Adrenal gland (tissue), 5 donors: Measurements from ENCODE around the gene KCNG3.

Experiments used
- POLR2A ChIP-seq, 2 donors: fragments of 450-650 bp; IDR thresholded peaks; one replicate each; pipeline ENCODE4 v1.6.1; 2017; ENCODE audit warnings: antibody characterized with exemption in 2 of 2, mild to moderate bottlenecking in 2 of 2, moderate library complexity in 1 of 2
- TF ChIP-seq, protein P1 (sequence below), 6 experiments: fragments of 450-650 bp in 4 of 6; fragments of 200-600 bp in 2 of 6; sonication (generic) in 1 of 6; IDR thresholded peaks; 1 replicate in 5 of 6; 2 replicates in 1 of 6; pipeline versions ENCODE4 v1.5.1 to v1.8.0; 2016 to 2021; ENCODE audit warnings: antibody characterized with exemption in 6 of 6, mild to moderate bottlenecking in 2 of 6, moderate library complexity in 1 of 6
- donor health status: DM: no; HTN: no; CAD: no.

DNA sequence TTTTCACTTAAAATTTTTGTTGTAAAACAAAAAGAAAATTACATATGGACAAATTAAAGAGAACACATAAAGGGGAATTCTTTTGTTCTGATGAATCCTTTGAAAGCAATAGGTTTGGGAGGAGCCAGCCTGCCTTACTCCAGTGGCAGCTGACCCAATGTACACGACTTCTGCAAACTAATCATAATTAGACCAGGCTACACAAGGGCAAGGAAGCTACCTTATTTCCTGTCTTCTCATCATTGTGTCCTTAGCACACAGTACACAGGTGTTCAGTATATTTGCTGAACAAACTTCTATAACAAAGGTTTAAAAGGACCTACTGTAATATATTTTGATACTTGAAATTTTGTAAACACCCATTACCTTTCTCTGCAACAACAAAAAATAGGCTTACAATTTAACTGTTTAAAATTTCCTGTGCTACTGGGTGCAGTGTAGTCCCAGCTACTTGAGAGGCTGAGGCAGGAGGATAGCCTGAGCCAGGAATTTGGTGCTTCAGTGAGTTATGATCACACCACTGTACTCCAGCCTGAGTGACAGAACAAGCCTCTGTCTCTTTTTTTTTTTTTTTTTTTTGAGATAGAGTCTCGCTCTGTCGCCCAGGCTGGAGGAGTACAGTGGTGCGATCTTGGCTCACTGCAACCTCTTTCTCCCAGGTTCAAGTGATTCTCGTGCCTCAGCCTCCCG is 18.9 kb downstream of the KCNG3 start:
- TF ChIP-seq, protein P1, sequence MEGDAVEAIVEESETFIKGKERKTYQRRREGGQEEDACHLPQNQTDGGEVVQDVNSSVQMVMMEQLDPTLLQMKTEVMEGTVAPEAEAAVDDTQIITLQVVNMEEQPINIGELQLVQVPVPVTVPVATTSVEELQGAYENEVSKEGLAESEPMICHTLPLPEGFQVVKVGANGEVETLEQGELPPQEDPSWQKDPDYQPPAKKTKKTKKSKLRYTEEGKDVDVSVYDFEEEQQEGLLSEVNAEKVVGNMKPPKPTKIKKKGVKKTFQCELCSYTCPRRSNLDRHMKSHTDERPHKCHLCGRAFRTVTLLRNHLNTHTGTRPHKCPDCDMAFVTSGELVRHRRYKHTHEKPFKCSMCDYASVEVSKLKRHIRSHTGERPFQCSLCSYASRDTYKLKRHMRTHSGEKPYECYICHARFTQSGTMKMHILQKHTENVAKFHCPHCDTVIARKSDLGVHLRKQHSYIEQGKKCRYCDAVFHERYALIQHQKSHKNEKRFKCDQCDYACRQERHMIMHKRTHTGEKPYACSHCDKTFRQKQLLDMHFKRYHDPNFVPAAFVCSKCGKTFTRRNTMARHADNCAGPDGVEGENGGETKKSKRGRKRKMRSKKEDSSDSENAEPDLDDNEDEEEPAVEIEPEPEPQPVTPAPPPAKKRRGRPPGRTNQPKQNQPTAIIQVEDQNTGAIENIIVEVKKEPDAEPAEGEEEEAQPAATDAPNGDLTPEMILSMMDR (IDR thresholded peaks at IDR 0.05), result no peak
- TF ChIP-seq POLR2A (IDR thresholded peaks at IDR 0.05), result no peak
